A172 (cell line): Measurements from ENCODE around the gene TUBB3. TPM values are rescaled to one million over a fixed set of nuclear protein-coding genes. Genes with fewer than 3 reads are reported as not detected.
"Not testable (repeated sequence)": the region's sequence is repeated elsewhere in the genome, so short reads cannot be mapped to it uniquely, and the experiment has no call there.

ENCODE experiments used
- DNase-seq: peaks from one replicate; pipeline ENCODE4 v3.0.0-alpha.2; 2015; ENCODE audit warnings: low spot score
- total RNA-seq: library from RNA; depleted of rRNA; stranded (reverse); fragments of >200 nt; shearing (Covaris generic); gene quantifications from 2 replicates; pipeline ENCODE4 v1.2.3, GENCODE V29; 2014

Gene TUBB3
- total RNA-seq, 1 experiment from 2014 or later, result 743 TPM

DNA sequence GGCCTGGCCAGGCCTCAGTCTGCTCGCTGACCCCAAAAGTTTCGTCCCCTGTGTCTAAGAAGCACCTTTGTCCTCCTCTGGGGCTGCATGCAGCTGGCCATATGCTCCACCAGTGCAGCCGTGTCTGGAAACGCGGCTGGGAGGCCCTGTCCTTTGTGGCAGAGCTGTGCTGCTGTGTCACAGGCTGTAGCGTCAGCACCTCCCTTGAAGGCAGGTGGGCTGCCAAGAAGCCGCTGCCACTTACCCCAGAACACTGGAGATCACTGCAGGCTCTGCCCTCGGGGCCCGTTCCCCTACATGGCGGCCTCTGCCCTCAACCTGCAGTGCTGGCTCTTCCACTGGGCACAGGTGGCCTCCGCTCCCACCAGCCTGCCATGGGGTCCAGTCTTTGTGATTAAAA is 20.2 kb upstream of the TUBB3 start:
- no peak for DNase-seq

DNA sequence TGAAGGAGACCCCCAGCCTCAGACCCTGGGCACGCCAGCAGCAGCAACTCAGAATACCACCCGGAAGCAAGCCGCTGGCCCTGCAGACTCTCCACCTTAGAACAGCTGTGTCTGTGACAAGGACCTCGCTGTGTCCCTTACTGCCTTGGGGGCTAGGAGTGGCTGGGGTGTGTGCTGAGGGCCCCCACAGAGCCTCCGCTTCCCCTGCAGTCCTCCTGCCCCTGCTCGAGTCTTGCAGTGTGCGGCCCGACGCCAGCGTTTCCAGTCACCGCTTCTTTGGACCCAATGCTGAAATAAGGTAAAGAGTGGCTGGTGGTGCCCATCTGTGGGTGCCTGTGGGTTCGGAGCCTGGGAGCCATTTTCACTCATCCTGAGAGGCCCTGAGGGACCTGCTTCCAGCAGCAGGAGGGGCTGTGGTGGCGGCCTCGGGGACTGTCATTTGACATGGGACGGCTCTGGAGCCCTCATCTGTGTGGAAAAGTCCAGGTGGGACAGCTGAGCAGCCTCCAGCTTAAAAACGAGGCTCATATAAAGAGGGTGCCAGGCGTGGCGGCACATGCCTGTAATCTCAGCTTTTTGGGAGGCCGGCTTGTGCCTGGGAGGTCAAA is 19.1 kb upstream of the TUBB3 start:
- DNase-seq, result no peak

DNA sequence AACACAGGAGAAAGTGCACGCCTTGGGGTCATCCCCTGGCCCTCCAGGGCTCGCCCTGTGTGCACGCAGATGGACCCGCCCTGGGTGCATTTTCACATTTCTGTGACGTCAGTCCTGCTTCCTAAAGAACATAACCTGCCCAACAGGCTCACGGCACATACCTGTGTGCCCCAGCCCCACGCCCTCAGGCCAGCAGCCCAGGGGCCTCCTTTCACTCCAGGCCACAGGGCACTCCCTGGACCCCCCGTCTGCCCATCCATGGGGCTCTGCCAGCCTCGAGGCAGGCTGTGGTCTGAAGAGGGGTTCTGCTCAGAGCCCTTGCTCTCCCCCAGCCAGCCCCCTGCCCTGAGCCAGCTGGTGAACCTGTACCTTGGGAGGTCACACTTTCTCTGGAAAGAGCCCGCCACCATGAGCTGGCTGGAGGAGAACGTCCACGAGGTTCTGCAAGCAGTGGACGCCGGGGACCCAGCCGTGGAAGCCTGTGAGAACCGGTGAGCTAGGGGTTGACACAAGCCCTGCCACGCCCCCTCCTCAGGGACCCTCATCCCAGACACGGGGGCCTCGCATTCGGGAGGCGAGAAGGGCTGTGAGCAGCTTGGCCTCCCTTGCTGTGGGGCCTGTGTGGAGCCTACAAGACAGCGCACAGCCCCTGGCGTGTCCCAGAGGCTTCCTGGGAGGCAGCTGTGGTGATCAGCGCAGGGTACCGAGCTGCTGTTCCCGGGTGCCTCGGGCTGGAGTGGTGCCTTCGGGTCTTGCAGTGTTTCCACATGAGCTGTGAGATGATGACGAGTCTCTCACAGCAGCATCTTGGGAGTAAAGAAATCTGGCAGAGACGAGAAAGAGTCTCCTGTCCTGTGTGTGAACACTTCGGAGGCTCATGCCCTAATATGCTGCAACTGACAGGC is 18.3 kb upstream of the TUBB3 start:
- no peak for DNase-seq

DNA sequence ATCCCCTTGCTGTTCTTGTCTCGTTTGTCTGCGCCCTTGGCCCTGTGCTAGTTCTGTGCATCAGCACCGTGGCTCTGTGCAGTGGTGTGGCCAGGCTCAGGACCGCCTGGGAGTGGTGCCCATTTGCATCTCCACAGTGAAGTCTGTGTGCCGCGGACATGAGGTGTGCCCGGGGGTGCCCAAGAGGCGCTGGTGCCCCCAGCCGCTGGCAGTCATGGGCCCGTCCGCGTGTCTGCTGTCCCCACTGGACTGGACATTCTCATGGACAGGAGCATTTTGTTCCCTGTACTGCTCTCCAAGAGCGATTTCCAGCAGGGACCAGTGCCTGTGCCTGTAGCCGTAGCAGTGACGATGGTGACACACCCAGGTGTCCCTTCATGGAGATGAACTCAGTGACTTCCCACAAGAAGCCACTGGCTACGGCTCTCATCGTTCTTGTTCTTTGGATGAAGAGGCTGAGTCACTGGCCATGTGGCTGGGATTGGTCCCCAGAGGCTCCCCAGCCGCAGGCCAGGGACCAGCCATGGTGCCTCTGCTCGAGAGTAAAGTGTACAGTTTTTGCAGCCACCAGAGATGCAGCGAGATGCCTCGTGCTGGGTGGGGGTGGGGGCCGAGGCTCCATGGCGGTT is 17.5 kb upstream of the TUBB3 start:
- peak; percentile 59 for DNase-seq

DNA sequence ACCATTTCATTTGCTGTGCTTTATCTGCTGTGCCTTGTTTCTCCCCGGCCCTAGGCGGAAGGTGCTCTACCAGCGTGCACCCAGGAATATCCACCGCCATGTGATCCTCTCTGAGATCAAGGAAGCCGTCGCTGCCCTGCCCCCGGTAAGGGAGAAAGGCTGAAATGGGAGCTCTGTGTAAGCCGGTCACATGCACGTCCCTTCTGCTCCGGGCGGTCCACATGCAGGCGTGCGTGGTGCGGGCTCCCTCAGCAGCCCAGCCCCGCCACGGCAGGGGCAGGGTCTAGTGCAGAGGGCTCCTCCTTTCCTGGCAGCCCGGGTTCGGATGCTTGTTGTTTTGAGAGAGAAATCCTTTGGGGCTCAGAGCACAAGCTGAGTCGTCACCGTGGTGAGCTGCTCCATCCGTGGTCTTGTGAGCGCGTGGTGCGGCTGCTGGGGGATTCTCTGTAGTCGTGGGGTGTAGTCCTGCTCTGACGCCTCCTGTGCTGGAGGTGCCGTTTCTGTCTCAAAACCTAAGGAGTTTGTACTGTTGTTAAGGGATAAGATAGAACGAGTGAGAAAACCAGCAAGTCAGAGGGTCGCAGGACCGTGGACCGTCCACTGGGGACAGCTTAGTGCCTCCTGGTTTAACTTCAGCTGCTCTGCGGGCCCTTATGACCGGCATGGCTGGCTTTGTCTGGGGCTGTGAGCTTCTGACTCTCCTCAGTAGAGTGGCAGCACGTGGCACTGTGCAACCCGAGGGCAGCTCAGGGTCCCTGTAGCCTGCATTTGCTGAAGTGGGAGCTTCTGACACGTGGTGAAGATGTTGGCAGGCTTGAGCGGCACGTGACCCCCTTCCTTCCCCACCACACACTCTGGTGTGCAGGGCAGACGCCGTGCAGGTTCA is 16.8 kb upstream of the TUBB3 start:
- no peak for DNase-seq

DNA sequence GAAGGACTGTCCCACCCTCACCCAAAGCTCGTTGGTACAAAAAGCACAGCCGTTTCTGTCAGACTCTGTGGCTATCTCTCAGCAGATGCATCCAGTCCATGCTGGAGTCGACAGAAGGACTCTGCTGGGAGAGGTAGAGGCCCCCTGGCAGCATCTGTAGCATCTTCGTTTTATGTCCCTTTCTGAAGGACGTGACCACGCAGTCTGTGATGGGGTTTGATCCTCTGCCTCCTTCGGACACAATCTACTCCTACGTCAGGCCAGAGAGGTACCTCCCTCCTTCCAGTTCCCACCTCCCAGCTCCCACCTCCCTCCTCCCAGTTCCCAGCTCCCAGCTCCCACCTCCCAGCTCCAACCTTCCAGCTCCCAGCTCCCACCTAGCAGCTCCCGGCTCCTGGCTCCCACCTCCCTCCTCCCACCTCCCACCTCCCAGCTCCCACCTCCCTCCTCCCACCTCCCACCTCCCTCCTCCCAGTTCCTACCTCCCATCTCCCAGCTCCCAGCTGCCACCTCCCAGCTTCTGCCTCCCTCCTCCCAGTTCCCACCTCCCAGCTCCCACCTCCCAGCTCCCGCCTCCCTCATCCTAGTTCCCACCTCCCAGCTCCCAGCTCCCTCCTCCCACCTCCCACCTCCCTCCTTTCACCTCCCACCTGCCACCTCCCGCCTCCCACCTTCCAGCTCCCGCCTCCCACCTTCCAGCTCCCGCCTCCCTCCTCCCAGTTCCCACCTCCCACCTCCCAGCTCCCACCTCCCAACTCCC is 15.9 kb upstream of the TUBB3 start:
- no peak for DNase-seq

DNA sequence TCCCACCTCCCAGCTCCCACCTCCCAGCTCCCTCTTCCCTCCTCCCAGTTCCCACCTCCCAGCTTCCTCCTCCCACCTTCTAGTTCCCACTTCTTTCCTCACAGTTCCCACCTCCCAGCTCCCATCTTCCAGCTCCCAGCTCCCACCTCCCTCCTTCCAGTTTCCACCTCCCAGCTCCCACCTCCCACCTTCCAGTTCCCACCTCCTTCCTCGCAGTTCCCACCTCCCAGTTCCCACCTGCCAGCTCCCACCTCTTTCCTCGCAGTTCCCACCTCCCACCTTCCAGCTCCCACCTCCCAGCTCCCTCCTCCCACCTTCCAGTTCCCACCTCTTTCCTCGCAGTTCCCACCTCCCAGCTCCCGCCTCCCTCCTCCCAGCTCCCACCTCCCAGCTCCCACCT is 14.9 kb upstream of the TUBB3 start:
- no peak for DNase-seq

DNA sequence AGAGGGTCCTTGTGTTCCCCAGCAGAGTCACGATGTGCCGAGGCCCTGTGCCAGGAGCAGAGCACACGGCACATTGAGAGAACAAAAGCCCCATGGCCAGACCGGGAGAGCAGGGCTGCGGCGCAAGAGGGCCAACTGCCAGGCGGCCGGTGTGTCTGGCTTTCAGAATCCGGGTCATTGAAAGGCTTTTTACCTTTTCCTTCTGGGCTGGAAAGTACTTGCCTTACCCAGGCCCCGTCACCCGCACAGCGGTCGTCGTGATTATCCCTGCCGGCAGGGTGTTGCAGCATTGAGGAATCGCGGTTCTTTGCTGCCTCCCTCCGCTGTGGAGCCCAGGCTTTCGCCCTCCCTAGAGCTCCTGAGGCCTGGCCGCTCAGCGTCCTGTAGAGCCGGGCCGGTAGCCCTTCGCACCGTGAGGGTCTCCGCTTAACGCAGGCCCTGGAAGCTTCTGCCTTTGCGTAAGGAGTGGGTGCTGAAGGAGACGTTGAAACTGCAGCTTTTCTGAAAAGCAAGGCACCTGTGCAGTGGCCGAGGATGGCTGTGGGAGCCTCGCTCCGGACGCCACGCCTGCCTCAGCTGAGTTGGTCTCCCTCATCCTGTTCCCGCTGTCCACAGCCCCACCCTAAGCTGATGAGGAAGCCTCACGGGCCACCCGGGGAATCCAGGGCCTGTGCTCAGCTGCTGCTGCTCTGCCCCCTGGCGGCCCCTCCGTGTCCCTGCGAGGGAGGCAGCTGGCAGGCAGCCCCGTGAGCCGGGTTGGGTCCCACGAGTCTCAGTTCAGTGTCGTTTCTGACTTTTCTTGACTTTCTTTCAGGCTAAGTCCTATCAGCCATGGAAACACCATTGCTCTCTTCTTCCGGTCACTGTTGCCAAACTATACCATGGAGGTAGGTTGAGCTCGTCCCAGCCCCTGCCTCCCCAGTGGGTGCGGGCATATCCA is 13.1 kb upstream of the TUBB3 start:
- peak; percentile 89 for DNase-seq

DNA sequence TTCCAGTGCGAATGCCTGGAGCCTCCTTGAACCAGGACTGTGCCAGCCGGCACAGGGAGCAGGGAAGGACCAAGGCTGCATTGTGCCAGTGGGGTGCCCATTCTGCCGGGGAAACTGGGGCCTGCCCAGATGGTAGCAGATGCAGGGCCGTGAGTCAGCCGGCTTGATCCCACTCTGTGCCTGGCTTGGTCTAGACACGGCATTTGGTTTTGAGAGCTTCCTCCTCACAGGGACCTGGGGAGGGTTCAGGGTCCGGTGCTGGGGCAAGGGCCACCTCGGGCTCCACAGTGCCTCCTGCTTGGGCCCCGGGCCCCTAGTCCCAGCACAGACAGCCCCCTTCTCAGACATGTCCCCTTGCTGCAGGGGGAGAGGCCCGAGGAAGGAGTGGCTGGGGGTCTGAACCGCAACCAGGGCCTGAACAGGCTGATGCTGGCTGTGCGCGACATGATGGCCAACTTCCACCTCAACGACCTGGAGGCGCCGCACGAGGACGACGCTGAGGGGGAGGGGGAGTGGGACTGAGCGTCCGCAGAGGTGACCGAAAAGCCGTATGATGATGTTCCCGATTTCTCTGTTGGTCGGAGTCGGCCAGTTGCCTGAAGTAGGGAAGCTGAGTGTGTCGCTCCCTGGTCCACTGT is 12.3 kb upstream of the TUBB3 start:
- no peak for DNase-seq

DNA sequence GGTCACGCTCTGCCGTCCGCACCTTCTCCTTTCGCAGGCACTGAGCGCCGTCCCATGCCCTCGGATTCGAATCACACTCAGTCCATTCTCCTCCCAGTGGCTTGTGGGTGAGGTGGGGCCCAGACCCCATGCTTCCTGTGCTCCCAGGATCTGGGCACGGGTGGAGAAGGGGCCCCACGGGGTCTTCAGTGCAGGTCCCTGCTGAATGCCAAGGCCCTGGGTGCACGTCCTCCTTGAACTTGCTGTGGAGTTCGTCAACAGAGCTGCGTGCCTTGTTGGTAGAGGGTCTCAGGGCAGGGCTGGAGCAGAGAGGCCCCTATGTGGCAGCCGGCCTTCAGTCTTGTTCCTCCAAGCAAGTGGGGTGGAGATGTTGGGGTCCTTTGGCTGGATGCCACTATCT is 11.8 kb upstream of the TUBB3 start:
- no peak for DNase-seq

DNA sequence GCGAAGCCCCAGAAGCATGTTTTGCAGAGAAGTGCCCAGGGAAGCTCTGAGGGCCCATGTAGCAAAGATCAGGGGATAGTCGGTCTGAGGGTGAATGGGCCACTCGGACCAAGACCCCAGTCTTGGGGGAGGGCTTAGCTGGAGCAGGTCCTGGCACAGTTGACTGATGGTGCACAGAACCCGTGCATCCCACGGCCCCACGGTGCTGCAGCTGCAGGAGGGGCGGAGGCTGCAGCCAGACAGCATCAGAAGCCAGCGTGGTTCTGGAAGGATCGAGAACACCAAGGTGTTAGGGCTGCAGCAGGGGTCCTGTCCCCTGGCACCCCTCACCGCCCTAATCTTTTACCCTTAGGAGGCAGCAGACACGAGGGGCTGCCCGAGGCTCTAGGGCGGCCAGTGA is 11.0 kb upstream of the TUBB3 start:
- DNase-seq, result no peak

DNA sequence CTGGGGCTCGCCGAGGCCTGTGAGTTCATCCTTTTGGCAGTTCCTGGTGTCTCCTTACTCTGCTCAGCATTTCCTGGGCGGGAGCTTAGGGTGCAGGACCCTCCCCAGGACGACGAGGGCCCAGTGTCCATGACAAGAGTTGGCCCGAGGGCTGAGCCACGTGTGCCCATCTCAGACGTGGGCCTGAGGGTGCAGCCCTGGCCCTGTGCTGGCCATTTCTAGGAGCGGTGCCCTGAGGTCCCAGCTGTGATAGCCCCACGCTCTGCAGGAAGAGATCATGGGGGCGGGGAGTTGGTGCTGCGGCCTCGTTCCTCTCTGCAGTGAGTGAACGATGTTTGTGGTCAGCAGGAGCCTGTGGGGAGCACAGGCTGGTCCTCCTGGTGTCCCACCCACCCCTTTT is 10.5 kb upstream of the TUBB3 start:
- no peak for DNase-seq

DNA sequence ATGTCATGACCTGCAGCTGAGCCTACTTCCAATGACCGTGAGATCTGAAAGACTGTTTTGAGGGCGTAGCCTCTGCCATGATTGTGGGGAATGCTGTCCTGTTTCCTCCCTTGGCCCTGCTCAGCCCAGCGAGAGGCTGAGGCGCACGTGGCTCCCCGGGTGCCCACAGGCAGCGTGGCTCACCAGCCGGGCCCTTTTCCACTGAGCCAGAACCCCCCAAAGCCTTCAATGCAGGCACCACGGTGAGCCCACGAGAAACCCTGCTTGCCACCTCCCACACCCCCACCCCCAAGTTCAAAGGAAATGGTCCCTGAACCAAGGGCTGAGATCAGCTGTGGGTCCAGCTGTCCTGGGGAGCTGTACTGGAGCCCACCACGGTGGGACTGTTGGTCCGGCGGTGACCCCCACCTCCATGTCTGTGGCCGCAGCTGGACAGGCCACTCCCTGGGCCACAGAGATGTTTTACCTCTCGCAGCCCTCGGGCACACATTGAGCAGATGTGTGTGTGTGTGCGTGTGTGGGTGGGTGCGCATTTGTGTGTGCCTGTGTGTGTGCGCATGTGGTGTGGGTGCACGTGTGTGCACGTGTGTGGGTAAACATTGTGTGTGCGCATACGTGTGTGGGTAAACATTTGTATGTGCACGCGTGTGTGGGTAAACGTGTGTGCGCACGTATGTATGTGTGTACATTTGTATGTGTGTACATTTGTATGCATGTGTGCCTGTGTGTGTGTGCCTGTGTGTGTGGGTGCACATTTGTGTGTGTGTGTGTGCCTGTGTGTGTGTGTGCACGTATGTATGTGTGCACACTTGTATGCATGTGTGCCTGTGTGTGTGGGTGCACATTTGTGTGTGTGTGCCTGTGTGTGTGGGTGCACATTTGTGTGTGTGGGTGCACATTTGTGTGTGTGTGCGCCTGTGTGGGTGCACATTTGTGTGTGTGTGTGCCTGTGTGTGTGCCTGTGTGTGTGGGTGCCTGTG is 9.4 kb upstream of the TUBB3 start:
- DNase-seq, result no peak

DNA sequence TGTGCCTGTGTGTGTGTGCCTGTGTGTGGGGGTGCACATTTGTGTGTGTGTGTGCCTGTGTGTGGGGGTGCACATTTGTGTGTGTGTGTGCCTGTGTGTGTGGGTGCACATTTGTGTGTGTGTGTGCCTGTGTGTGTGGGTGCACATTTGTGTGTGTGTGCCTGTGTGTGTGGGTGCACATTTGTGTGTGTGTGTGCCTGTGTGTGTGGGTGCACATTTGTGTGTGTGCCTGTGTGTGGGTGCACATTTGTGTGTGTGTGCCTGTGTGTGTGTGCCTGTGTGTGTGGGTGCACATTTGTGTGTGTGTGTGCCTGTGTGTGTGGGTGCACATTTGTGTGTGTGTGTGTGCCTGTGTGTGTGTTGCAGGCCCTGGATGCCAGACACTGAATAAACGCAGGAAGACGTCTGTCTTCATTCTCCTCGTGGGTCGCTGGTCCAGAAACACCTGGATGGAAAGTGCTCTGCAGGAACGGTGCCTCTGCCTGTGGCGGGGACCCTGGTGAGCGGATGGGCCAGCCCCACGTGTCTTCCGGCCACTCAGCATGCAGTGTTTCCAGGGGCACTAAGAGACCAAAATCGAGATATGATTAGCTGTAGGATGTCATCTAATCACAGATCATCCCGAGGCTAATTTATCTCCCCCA is 8.4 kb upstream of the TUBB3 start:
- not testable (repeated sequence) for DNase-seq

DNA sequence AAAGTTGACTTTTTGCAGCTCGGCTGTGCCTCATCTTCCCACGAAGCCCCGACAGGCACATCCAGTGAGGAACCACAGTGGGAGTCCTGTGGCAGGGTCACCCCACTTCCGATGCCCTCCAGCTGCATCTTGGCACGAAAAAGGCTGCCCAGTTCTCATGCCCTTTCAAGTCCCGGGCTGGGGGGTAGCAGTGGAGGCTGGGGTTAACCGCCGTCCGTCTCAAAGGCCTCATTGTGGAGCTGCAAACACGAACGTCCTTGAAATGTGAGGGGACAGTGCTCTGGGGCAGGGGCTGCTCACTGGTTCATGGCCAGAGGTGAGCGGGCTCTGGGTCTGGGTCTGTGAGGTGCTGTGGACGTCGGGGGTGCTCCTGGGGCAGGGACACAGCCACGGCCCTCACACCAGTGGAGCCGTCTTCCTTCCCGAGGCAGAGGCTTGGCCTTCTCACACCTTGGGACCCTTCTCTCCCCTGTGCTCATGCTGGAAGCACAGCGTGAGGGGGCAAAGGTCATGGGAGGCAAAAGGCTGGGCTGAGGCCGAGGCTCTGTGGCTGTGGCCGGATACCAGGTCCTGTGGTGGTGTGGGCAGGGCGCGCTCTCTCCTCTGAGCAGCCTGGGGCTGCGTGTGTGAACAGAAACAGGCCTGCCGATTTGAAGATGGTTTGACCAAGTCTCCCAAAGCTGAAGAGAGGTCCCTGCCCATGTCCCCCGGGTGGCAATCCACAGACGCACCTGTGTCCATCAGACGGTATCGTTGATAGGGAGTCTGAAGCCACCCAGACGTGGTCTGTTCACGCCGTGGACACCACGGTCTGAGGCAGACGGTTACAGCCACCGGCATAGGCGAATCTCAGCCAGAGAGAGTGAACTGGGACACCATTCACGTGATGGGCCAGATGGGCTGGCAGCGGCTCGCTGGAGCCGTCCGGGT is 7.6 kb upstream of the TUBB3 start:
- no peak for DNase-seq

DNA sequence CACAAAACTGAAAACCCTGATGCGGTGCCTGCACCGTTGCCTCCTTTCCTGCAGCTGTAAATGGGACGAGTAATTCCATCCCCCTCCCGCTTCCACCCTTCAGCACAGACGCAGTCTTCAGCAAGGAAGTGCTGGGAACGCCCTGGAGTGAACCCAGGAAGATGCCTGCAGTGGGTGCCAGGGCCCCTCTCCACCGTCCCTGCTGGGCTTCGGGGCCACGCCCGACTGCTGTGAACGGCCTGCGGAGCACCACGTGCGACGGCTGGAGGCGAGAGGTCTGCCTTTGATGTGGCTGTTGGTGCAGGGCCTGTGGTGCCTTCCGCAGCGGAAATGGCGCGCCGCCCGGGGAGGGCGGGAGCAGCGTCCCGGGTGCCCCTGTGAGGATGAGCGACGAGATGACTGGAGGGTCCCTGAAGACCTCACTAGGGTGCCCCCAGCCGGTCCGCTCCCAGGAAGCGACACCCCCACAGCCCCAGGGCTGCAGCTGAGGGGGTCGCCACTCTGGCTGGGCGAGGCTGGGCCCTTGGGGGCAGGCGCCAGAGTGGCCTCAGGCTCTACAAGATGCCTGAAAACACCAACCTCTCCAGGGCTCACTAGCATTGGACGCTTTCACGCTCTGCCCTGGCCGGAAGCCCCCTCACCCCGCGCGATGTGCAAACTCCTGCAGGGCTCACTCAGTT is 5.2 kb upstream of the TUBB3 start:
- DNase-seq, result peak; percentile 98
